B cell (primary cell): ENCODE data around the gene GPBP1. TPM values are rescaled to one million over a fixed set of nuclear protein-coding genes. Genes with fewer than 3 reads are reported as not detected.
"Not testable (repeated sequence)": the region's sequence is repeated elsewhere in the genome, so short reads cannot be mapped to it uniquely, and the experiment has no call there.

Source experiments
- ATAC-seq: fragments of 200-7000 bp; cut with Tn5 transposase; one replicate; pipeline ENCODE4 v1.10.0; 2021; ENCODE audit warnings: low read depth, mild to moderate bottlenecking, moderate number of reproducible peaks, moderate library complexity
- CTCF ChIA-PET: fragments of 350-600 bp; sonication (Branson Sonifier 250); formaldehyde crosslinking; loops from one replicate; lab custom pipeline; 2021; ENCODE audit warnings: antibody characterized with exemption, inconsistent platforms; lab: Charles Lee
- POLR2A ChIA-PET: fragments of 350-600 bp; sonication (Branson Sonifier 250); formaldehyde crosslinking; loops from one replicate; lab custom pipeline; 2021; ENCODE audit warnings: antibody characterized with exemption; lab: Charles Lee
- DNase-seq: peaks from one replicate; pipeline ENCODE4 v3.0.0; 2013
- H2AFZ ChIP-seq: 2 replicates; pipeline ENCODE4 v1.6.1; 2012; ENCODE audit warnings: mild to moderate bottlenecking, low read depth, low read length; ENCODE audit not compliant: insufficient read depth, poor library complexity, severe bottlenecking
- H3K27ac ChIP-seq, 2 donors: 1 replicate in 1 of 2; 2 replicates in 1 of 2; pipeline ENCODE4 v1.5.1; 2012 to 2013; ENCODE audit warnings: low read length in 2 of 2, mild to moderate bottlenecking in 2 of 2, moderate library complexity in 1 of 2
- H3K27me3 ChIP-seq, 4 experiments: fragments of 200-600 bp in 1 of 4; sonication (generic) in 1 of 4; replicated peaks in 1 of 4; 1 replicate in 2 of 4; 2 replicates in 2 of 4; pipeline versions ENCODE4 v1.6.1 to v1.7.0; 2013 to 2016; ENCODE audit warnings: low read length in 3 of 4, mild to moderate bottlenecking in 2 of 4, mixed read lengths in 1 of 4, moderate library complexity in 1 of 4; ENCODE audit not compliant: insufficient read depth in 4 of 4, control insufficient read depth in 3 of 4; ENCODE audit errors: control extremely low read depth in 1 of 4
- H3K36me3 ChIP-seq, 2 experiments: replicated peaks in 1 of 2; 1 replicate in 1 of 2; 2 replicates in 1 of 2; pipeline versions ENCODE4 v1.6.1 to v1.7.1; 2013; ENCODE audit warnings: low read length in 1 of 2; ENCODE audit not compliant: insufficient read depth in 2 of 2, control insufficient read depth in 1 of 2; ENCODE audit errors: control extremely low read depth in 1 of 2, extremely low read depth in 1 of 2
- H3K4me1 ChIP-seq, 2 donors: fragments of 200-600 bp in 1 of 2; sonication (generic) in 1 of 2; 1 replicate in 1 of 2; 2 replicates in 1 of 2; pipeline versions ENCODE4 v1.5.1 to v1.6.1; 2013 to 2017; ENCODE audit warnings: low read length in 2 of 2; ENCODE audit not compliant: control insufficient read depth in 2 of 2, insufficient read depth in 2 of 2
- H3K4me2 ChIP-seq: replicated peaks from 2 replicates; pipeline ENCODE3; 2012; ENCODE audit warnings: mild to moderate bottlenecking, low read depth, low read length; ENCODE audit not compliant: poor library complexity, severe bottlenecking
- H3K4me3 ChIP-seq, 5 experiments: fragments of 200-600 bp in 1 of 5; sonication (generic) in 1 of 5; 1 replicate in 3 of 5; 2 replicates in 2 of 5; pipeline versions ENCODE4 v1.5.1 to v1.7.0; 2011 to 2016; ENCODE audit warnings: low read length in 4 of 5, mild to moderate bottlenecking in 4 of 5, low read depth in 2 of 5, control low read depth in 1 of 5, moderate library complexity in 1 of 5; ENCODE audit not compliant: insufficient read depth in 1 of 5; ENCODE audit errors: control extremely low read depth in 1 of 5, extremely low read depth in 1 of 5
- H3K79me2 ChIP-seq: fragments of 200-600 bp; sonication (generic); one replicate; pipeline ENCODE4 v1.6.0; 2016; ENCODE audit warnings: low read length; ENCODE audit not compliant: control insufficient read depth, insufficient read depth
- H3K9ac ChIP-seq: fragments of 200-600 bp; sonication (generic); 2 replicates; pipeline ENCODE4 v1.6.1; 2017; ENCODE audit warnings: mild to moderate bottlenecking, low read length, moderate library complexity
- H3K9me3 ChIP-seq, 3 donors: one replicate each; pipeline versions ENCODE4 v1.6.1 to v1.7.1; 2013; ENCODE audit warnings: low read length in 2 of 3; ENCODE audit not compliant: control insufficient read depth in 2 of 3, insufficient read depth in 1 of 3; ENCODE audit errors: control extremely low read depth in 1 of 3
- H4K20me1 ChIP-seq: 2 replicates; pipeline ENCODE4 v1.6.0; 2012; ENCODE audit warnings: mild to moderate bottlenecking, low read length; ENCODE audit not compliant: insufficient read depth, control insufficient read depth, poor library complexity, severe bottlenecking
- H3K27ac Mint-ChIP-seq: one replicate; pipeline ENCODE4 v1.8.0; 2021; ENCODE audit warnings: mixed read lengths
- H3K27me3 Mint-ChIP-seq: one replicate; pipeline ENCODE4 v1.8.0; 2021; ENCODE audit warnings: mixed read lengths
- H3K4me1 Mint-ChIP-seq: one replicate; pipeline ENCODE4 v1.8.0; 2021; ENCODE audit warnings: mixed read lengths
- H3K4me3 Mint-ChIP-seq: one replicate; pipeline ENCODE4 v1.8.0; 2021; ENCODE audit warnings: mixed read lengths
- H3K9me3 Mint-ChIP-seq: one replicate; pipeline ENCODE4 v1.8.0; 2022; ENCODE audit warnings: mixed read lengths; ENCODE audit not compliant: insufficient read depth
- CTCF ChIP-seq: fragments of 200-600 bp; IDR thresholded peaks from one replicate; pipeline ENCODE4 v1.8.0; 2022; ENCODE audit warnings: antibody characterized with exemption, mild to moderate bottlenecking
- EZH2 ChIP-seq: IDR thresholded peaks from 2 replicates; pipeline ENCODE4 v1.6.1; 2012; ENCODE audit warnings: borderline replicate concordance, low read depth, mild to moderate bottlenecking, moderate library complexity, low read length; ENCODE audit not compliant: insufficient read depth, poor library complexity, severe bottlenecking
- WGBS: methylation state at CpG from one replicate; pipeline ENCODE4 v1.1.5; 2013; ENCODE audit warnings: missing lambda C conversion rate; ENCODE audit not compliant: insufficient coverage; 5-methylcytosine and 5-hydroxymethylcytosine counted together
- intact Hi-C: fragments of 100-400 bp; cut with micrococcal nuclease; formaldehyde crosslinking; loops from one replicate; pipeline ENCODE4 v1.10.0; 2022
- polyA plus RNA-seq: library from polyadenylated mRNA; depleted of rRNA; stranded (reverse); fragments of >200 nt; gene quantifications from 2 replicates; pipeline ENCODE4 v1.2.3, GENCODE V29; 2012
- total RNA-seq, 2 donors: library from RNA; stranded (reverse); fragments of 120-200 nt in 1 of 2; gene quantifications; 1 replicate in 1 of 2; 2 replicates in 1 of 2; pipeline versions ENCODE4 v1.2.3 to v1.2.4, GENCODE V29; 2013 to 2022

Gene GPBP1
- total and polyA plus RNA-seq, 2 donors (not counting 1 experiment from before 2014, with no cell fraction given) = 30.9 to 152 TPM

GRCh38 chr5:57280853-57281252, 107.0 kb downstream of the GPBP1 start:
- Histone ChIP-seq H3K36me3 (no peaks in the 10 kb centered on the region), H2AFZ (no peak overlapping the region), H3K4me1 (no peaks in the 10 kb centered on the region), H3K27me3 (peaks cover 0 to 5% (median 0%) of the 10 kb centered on the region in 4 experiments), H3K27ac (no peak overlapping the region), H3K9me3 (peaks cover 0 to 21% (median 0%) of the 10 kb centered on the region in 3 donors), H3K4me3 (no peak overlapping the region), H3K9ac (no peak overlapping the region), H3K4me2 (no peak overlapping the region), H3K79me2 (no peaks in the 10 kb centered on the region), H4K20me1 (no peaks in the 10 kb centered on the region)
- ChIA-PET CTCF (no interaction called here), POLR2A (no interaction called here)
- TF ChIP-seq CTCF = no peak
- TF ChIP-seq EZH2 = no peak
- DNase-seq (no peak), ATAC-seq (no peak)
- no peak overlapping the region for H3K27ac Mint-ChIP-seq
- H3K4me3 Mint-ChIP-seq = no peak overlapping the region
- H3K4me1 Mint-ChIP-seq = peaks cover 4% of the 10 kb centered on the region
- H3K9me3 Mint-ChIP-seq = peaks cover 11% of the 10 kb centered on the region
- intact Hi-C loops = no loop called here
- no CpG with 5 or more reads among the region's 2 CpGs for WGBS
- peaks cover 9% of the 10 kb centered on the region for H3K27me3 Mint-ChIP-seq

- WGBS = 100% methylated on average over 2 of the region's 5 CpGs
- H3K27me3 ChIP-seq, H3K79me2 ChIP-seq, H3K4me1 ChIP-seq, H3K9ac ChIP-seq, H3K4me3 Mint-ChIP-seq, H2AFZ ChIP-seq, H3K4me3 ChIP-seq, CTCF ChIA-PET, DNase-seq, H3K4me1 Mint-ChIP-seq, H3K4me2 ChIP-seq, H4K20me1 ChIP-seq, intact Hi-C loops, POLR2A ChIA-PET, H3K36me3 ChIP-seq, H3K27ac Mint-ChIP-seq, H3K27ac ChIP-seq, ATAC-seq: not testable (repeated sequence)
- Mint-ChIP-seq H3K9me3 (peaks cover 12% of the 10 kb centered on the region), H3K27me3 (peaks cover 12% of the 10 kb centered on the region)
- H3K9me3 ChIP-seq = peaks cover 0 to 21% (median 0%) of the 10 kb centered on the region in 3 donors
These were observed 111.2 kb downstream of the GPBP1 start for GRCh38 chr5:57285084-57285483.
